Esophagus muscularis mucosa (tissue), 4 donors: ENCODE results near the gene KCNJ10. TPM values are rescaled to one million over a fixed set of nuclear protein-coding genes. Genes with fewer than 3 reads are reported as not detected.

ENCODE experiments used
- DNase-seq: peaks from one replicate; pipeline ENCODE4 v3.0.0-alpha.2; 2017; ENCODE audit errors: extremely low spot score
- H3K27ac ChIP-seq, 4 donors: fragments of 200-600 bp; sonication (generic); replicated peaks in 1 of 4; 1 replicate in 3 of 4; 2 replicates in 1 of 4; pipeline ENCODE4 v1.5.1; 2016 to 2019; ENCODE audit warnings: mild to moderate bottlenecking in 1 of 4
- H3K27me3 ChIP-seq, 4 donors: fragments of 200-600 bp; sonication (generic); one replicate each; pipeline versions ENCODE4 v1.5.1 to v1.6.0; 2016 to 2019
- H3K36me3 ChIP-seq, 4 donors: fragments of 200-600 bp; sonication (generic); one replicate each; pipeline ENCODE4 v1.5.1; 2016 to 2019
- H3K4me1 ChIP-seq, 4 donors: fragments of 200-600 bp; sonication (generic); one replicate each; pipeline ENCODE4 v1.5.1; 2016 to 2019
- H3K4me3 ChIP-seq, 4 donors: fragments of 200-600 bp; sonication (generic); 1 replicate in 2 of 4; 2 replicates in 2 of 4; pipeline ENCODE4 v1.5.1; 2016 to 2019; ENCODE audit warnings: mild to moderate bottlenecking in 4 of 4, moderate library complexity in 1 of 4
- H3K9me3 ChIP-seq, 4 donors: fragments of 200-600 bp; sonication (generic); 1 replicate in 3 of 4; 2 replicates in 1 of 4; pipeline ENCODE4 v1.5.1; 2016 to 2019
- CTCF ChIP-seq, 3 experiments: fragments of 200-600 bp in 2 of 3; fragments of 450-650 bp in 1 of 3; sonication (generic) in 2 of 3; IDR thresholded peaks; one replicate each; pipeline ENCODE4 v1.5.1; 2017 to 2019; ENCODE audit warnings: antibody characterized with exemption in 3 of 3, mild to moderate bottlenecking in 2 of 3, moderate library complexity in 1 of 3
- EP300 ChIP-seq: sonication (generic); formaldehyde crosslinking; IDR thresholded peaks from one replicate; pipeline ENCODE4 v1.6.1; 2017; ENCODE audit warnings: antibody characterized with exemption
- POLR2A ChIP-seq: fragments of 450-650 bp; IDR thresholded peaks from one replicate; pipeline ENCODE4 v1.6.1; 2017; ENCODE audit warnings: antibody characterized with exemption, moderate library complexity, mild to moderate bottlenecking, low read depth
- POLR2AphosphoS5 ChIP-seq, 2 donors: sonication (generic); formaldehyde crosslinking; IDR thresholded peaks; one replicate each; pipeline ENCODE4 v1.6.1; 2017; ENCODE audit warnings: antibody characterized with exemption in 2 of 2
- WGBS: methylation state at CpG from one replicate; pipeline ENCODE4 v1.1.5; 2018; 5-methylcytosine and 5-hydroxymethylcytosine counted together
- intact Hi-C: fragments of 100-400 bp; cut with DNase I; formaldehyde crosslinking; loops from one replicate; pipeline ENCODE4 v1.15.1; 2023
- total RNA-seq, 4 donors: library from RNA; depleted of rRNA; stranded (reverse); fragments of >200 nt; gene quantifications; one replicate each; pipeline versions ENCODE4 v1.1.0 to v1.2.1, GENCODE V29; 2016

KCNJ10 gene
- total RNA-seq, 4 donors from 2014 or later = 0.06 TPM; not detected in 3

- Histone ChIP-seq H3K27me3 (no peaks in the 10 kb centered on the region), H3K4me3 (peak overlapping the region; percentile 63 to 86 (median 76)), H3K27ac (peak overlapping the region; percentile 70 to 83 (median 74)), H3K36me3 (no peaks in the 10 kb centered on the region), H3K9me3 (no peaks in the 10 kb centered on the region), H3K4me1 (peaks cover 14 to 36% (median 28%) of the 10 kb centered on the region in 4 donors)
- WGBS = 2% methylated on average over 18 of the region's 18 CpGs
- TF ChIP-seq EP300 = no peak
- TF ChIP-seq CTCF (IDR thresholded peaks at IDR 0.05) = peak in 1 of 3 experiments; percentile 2
- intact Hi-C loops = loop anchor here (5.0 kb wide), 1 partner anchor 250 kb away; the partner anchor contains the start of gene DUSP23
- no peak for DNase-seq
Measured at GRCh38 chr1:160032165-160032820, 37.7 kb downstream of the KCNJ10 start.

GRCh38 chr1:160031365-160032164 is 38.4 kb downstream of the KCNJ10 start, which contains the start of gene PIGM:
PIGM (minus strand) TSS chr1:160031990; CDS start chr1:160031739, 251 bp downstream.
- intact Hi-C loops = loop anchor here (5.0 kb wide), 1 partner anchor 249 kb away; the partner anchor contains the start of gene DUSP23
- Histone ChIP-seq H3K9me3 (no peaks in the 10 kb centered on the region), H3K27ac (peak within 1 kb of the TSS; percentile 70 to 83 (median 74)), H3K4me1 (peaks cover 14 to 36% (median 28%) of the 10 kb centered on the region in 4 donors), H3K4me3 (peak within 1 kb of the TSS; percentile 63 to 86 (median 76)), H3K36me3 (no peaks in the 10 kb centered on the region), H3K27me3 (no peaks in the 10 kb centered on the region)
- peak in 1 of 3 experiments; percentile 27 for TF ChIP-seq CTCF (IDR thresholded peaks at IDR 0.05)
- peak; percentile 79 to 93 for TF ChIP-seq POLR2AphosphoS5 (IDR thresholded peaks at IDR 0.05)
- TF ChIP-seq EP300 = no peak
- no peak for TF ChIP-seq POLR2A
- peak; percentile 97 for DNase-seq
- WGBS = under 1% methylated on average over 24 of the region's 60 CpGs

GRCh38 chr1:160030657-160031364 is 39.1 kb downstream of the KCNJ10 start:
- no peaks in the 10 kb centered on the region for H3K9me3 ChIP-seq
- WGBS = 5% methylated on average over 23 of the region's 23 CpGs
- no peak for DNase-seq
- no peaks in the 10 kb centered on the region for H3K36me3 ChIP-seq
- H3K27me3 ChIP-seq = no peaks in the 10 kb centered on the region
- peak overlapping the region; percentile 70 to 83 (median 74) for H3K27ac ChIP-seq
- intact Hi-C loops = loop anchor here (5.0 kb wide), 1 partner anchor 249 kb away; the partner anchor contains the start of gene DUSP23
- TF ChIP-seq POLR2AphosphoS5 (IDR thresholded peaks at IDR 0.05) = peak in 1 of 2 donors; percentile 14
- TF ChIP-seq CTCF (IDR thresholded peaks at IDR 0.05) = no peak
- peaks cover 14 to 36% (median 28%) of the 10 kb centered on the region in 4 donors for H3K4me1 ChIP-seq
- H3K4me3 ChIP-seq = peak overlapping the region; percentile 63 to 86 (median 76)

GRCh38 chr1:160028426-160028825 is 41.5 kb downstream of the KCNJ10 start:
- H3K4me1 ChIP-seq = peaks cover 33 to 49% (median 37%) of the 10 kb centered on the region in 4 donors
- H3K36me3 ChIP-seq = no peaks in the 10 kb centered on the region
- no peak overlapping the region for H3K4me3 ChIP-seq
- DNase-seq = no peak
- H3K27ac ChIP-seq = no peak overlapping the region
- no peak for TF ChIP-seq POLR2AphosphoS5 (IDR thresholded peaks at IDR 0.05)
- no peak for TF ChIP-seq POLR2A
- TF ChIP-seq CTCF (IDR thresholded peaks at IDR 0.05) = no peak
- TF ChIP-seq EP300 = no peak
- no peaks in the 10 kb centered on the region for H3K9me3 ChIP-seq
- intact Hi-C loops = no loop called here
- H3K27me3 ChIP-seq = no peaks in the 10 kb centered on the region
